ENCODE measurements around the gene HTT.

The HTT gene

DNA sequence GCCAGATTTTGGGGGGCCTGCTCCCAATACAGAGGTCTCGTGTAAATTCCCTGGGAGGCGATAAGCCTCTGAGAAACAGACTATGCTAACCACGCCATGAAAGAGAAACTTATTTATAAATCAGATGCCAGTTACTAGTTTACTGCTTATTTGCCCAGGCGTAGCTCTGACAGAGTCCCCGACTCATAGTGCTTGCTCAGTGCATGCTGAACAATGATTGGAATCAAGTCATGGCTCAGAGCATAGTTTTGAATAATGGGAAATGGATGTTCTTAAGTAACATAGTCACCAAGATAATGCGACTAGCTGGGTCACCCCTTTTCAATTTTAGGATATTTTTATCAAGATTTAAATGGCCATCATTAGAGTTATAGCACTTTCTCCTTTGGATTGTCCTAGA, 39.9 kb downstream of the HTT start:
- TF ChIP-seq, protein P1, sequence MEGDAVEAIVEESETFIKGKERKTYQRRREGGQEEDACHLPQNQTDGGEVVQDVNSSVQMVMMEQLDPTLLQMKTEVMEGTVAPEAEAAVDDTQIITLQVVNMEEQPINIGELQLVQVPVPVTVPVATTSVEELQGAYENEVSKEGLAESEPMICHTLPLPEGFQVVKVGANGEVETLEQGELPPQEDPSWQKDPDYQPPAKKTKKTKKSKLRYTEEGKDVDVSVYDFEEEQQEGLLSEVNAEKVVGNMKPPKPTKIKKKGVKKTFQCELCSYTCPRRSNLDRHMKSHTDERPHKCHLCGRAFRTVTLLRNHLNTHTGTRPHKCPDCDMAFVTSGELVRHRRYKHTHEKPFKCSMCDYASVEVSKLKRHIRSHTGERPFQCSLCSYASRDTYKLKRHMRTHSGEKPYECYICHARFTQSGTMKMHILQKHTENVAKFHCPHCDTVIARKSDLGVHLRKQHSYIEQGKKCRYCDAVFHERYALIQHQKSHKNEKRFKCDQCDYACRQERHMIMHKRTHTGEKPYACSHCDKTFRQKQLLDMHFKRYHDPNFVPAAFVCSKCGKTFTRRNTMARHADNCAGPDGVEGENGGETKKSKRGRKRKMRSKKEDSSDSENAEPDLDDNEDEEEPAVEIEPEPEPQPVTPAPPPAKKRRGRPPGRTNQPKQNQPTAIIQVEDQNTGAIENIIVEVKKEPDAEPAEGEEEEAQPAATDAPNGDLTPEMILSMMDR (IDR thresholded peaks at IDR 0.05; ENCODE audit: low read depth, low read length) = no peak
- H3K4me3 ChIP-seq (ENCODE audit: low read depth, low read length) = no peak overlapping the region

DNA sequence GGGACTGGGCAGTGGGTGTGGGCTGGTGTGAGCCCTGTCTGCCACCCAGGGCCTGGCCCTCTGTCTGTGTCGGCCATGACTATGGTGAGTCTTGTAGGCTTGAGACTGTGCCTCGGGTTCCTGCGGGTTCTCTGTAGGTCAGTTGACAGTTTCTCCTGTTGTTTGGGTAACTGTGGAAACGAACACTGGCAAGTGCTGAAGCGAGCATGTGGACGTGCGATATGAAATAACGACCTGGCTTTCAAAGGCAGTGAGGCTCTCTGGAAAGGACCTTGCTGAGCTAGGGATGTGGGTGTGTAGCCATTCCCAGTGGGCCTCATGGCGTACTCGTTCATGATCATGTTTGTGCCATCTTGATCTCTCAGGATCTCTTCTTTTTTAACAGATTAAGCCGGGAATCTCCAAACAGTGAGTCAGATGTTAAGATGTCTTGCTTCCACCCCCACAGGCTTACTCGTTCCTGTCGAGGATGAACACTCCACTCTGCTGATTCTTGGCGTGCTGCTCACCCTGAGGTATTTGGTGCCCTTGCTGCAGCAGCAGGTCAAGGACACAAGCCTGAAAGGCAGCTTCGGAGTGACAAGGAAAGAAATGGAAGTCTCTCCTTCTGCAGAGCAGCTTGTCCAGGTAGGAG, 41.3 kb downstream of the HTT start:
- TF ChIP-seq, protein P1 (IDR thresholded peaks at IDR 0.05; ENCODE audit: low read depth, low read length) = no peak
- no peak overlapping the region for H3K4me3 ChIP-seq (ENCODE audit: low read depth, low read length)

DNA sequence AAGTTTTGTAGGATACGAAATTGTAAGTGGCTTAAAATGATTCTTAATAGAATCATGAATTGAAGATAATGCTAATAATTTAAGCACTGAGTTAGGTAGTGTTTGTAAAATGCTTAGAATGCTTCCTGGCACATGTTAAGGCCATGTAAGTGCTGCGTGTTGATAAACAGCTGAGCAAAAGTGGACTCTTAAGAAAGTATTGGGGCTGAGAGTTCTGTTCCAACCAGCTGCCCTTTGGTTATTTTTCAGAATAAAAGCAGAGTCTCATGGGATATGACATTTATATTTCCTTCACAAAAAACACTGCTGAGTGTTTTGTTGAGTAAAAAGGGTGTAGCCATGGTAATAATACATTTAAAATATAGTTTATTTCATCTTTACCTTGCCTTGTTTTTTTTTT, 42.5 kb downstream of the HTT start:
- TF ChIP-seq, protein P1 (IDR thresholded peaks at IDR 0.05; ENCODE audit: low read depth, low read length) = no peak
- no peak overlapping the region for H3K4me3 ChIP-seq (ENCODE audit: low read depth, low read length)

DNA sequence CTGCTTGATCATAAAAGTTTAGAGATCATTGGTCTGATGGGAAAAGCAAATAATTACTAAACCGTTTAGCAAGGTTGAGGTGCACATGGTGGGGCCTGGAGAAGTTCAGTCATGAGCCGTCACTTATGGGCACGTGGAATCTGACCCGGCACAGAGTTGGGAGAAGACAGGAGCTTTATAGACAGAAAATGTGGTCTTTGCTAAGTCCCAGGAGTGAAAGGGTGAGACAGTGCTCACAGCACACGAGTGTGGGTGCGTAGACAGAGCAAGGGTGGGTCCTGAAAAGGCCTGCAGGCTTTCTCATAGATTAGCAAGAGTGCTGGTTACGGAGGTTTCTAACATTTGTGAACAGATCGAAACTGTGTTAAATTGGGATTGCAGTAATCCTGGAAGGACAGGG, 43.8 kb downstream of the HTT start:
- H3K4me3 ChIP-seq (ENCODE audit: low read depth, low read length) = no peak overlapping the region
- TF ChIP-seq, protein P1 (IDR thresholded peaks at IDR 0.05; ENCODE audit: low read depth, low read length) = no peak

DNA sequence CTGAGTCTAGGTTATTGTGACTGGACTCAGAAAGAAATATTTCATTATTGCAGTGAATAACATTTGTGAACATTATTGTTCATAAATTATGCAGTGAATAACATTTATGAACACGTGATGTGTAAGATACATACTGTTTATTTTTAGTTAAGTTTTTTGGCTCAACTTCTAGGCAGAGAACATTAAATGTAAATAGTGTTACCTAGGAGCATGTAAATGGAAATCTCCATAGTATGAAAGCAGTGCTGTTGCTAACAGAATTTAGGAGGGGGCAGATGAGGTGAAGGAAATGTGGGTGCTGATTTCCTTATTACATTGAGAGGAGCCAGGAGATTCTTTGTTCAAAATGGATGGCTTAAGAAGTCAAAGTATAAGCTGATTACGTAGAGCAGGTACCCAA, 45.0 kb downstream of the HTT start:
- TF ChIP-seq, protein P1 (IDR thresholded peaks at IDR 0.05; ENCODE audit: low read depth, low read length) = no peak
- H3K4me3 ChIP-seq (ENCODE audit: low read depth, low read length) = no peak overlapping the region

DNA sequence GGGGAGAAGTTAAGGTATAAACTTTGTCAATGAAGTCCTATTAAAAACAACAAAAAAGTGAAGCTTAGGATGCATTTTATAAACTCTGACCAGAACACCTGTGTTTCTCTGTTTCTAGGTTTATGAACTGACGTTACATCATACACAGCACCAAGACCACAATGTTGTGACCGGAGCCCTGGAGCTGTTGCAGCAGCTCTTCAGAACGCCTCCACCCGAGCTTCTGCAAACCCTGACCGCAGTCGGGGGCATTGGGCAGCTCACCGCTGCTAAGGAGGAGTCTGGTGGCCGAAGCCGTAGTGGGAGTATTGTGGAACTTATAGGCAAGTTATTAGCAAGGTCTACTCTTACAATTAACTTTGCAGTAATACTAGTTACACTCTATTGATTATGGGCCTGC, 46.6 kb downstream of the HTT start:
- TF ChIP-seq, protein P1 (IDR thresholded peaks at IDR 0.05; ENCODE audit: low read depth, low read length) = no peak
- H3K4me3 ChIP-seq (ENCODE audit: low read depth, low read length) = no peak overlapping the region

DNA sequence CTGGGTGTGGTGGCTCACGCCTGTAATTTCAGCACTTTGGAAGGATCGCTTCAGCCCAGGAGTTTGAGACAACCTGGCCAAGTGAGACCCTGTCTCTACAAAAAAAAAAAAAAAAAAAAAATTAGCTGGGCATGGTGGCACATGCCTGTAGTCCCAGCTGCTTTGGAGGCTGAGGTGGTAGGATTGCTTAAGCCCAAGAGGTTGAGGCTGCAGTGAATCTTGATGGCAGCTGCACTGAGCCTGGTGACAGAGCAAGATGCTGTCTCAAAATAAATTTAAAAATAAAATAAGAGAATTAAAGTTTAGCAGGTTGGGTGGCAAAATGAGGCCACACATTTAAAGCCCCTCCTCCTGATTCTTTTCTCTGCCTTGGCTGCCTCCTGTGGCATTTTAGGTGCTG, 47.1 kb downstream of the HTT start:
- no peak overlapping the region for H3K4me3 ChIP-seq (ENCODE audit: low read depth, low read length)
- TF ChIP-seq, protein P1 (IDR thresholded peaks at IDR 0.05; ENCODE audit: low read depth, low read length) = no peak

Measured in WI38 (cell line).